ENCODE results near the gene UPK3A.
A peak's percentile ranks its signal among the peaks of the same experiment; 100 is the strongest.

- TF ChIP-seq CTCF (IDR thresholded peaks at IDR 0.05) (no peak), POLR2A (IDR thresholded peaks at IDR 0.05) (no peak), POLR2AphosphoS5 (IDR thresholded peaks at IDR 0.05) (peak in 1 of 3 donors; percentile 27), EP300 (IDR thresholded peaks at IDR 0.05; ENCODE audit: low read depth) (no peak)
Measured at GRCh38 chr22:45305456-45306075, 20.8 kb downstream of the UPK3A start.
